ENCODE results near the gene EI24. TPM values are rescaled to one million over a fixed set of nuclear protein-coding genes. Genes with fewer than 3 reads are reported as not detected.

EI24 gene
- total and polyA plus RNA-seq, 9 of the 15 experiments (the other 6 are each of a cell fraction or from before 2014, with no cell fraction given), result 50.4 to 260 (median 168) TPM

GRCh38 chr11:125554038-125554437 is 15.2 kb upstream of the EI24 start (continued):
- TF ChIP-seq DACH1 (IDR thresholded peaks at IDR 0.05; ENCODE audit: partially characterized antibody) (no peak), BCLAF1 (IDR thresholded peaks at IDR 0.05; ENCODE audit: borderline replicate concordance in 1 of 2, control insufficient read depth in 1 of 2, low read depth in 2 of 2, low read length in 1 of 2) (no peak), POLR2AphosphoS2 (IDR thresholded peaks at IDR 0.05; ENCODE audit: low read length) (no peak), JUND (IDR thresholded peaks at IDR 0.05; ENCODE audit: borderline replicate concordance, low read depth, low read length) (0 out of 2 replicates have a peak, but pooled peaks have one; percentile 24), JUND (tag; IDR thresholded peaks at IDR 0.05; ENCODE audit: borderline replicate concordance, low read depth, low read length) (peak; percentile 65; the same call in 1 of the 3 replicates), ILF3 (IDR thresholded peaks at IDR 0.05; ENCODE audit: borderline replicate concordance) (no peak), ZNF507 (tag; conservative IDR thresholded peaks at IDR 0.05) (no peak), MITF (IDR thresholded peaks at IDR 0.05) (no peak), HLTF (IDR thresholded peaks at IDR 0.05) (no peak), ZBTB33 (CRISPR knock-in tag; IDR thresholded peaks at IDR 0.05) (0 out of 2 replicates have a peak, but pooled peaks have one; percentile 16), FOXO4 (CRISPR knock-in tag; IDR thresholded peaks at IDR 0.05) (no peak), ARNT (IDR thresholded peaks at IDR 0.05) (no peak), MBD2 (IDR thresholded peaks at IDR 0.05; ENCODE audit: borderline replicate concordance, low read depth) (no peak), ZNF445 (CRISPR knock-in tag; IDR thresholded peaks at IDR 0.05; ENCODE audit: low read depth) (no peak), ESRRA (IDR thresholded peaks at IDR 0.05; ENCODE audit: borderline replicate concordance, low read depth) (peak; percentile 73; the same call in 1 of the 2 replicates), ZFP30 (CRISPR knock-in tag; IDR thresholded peaks at IDR 0.05; ENCODE audit: borderline replicate concordance) (no peak), ZNF274 (IDR thresholded peaks at IDR 0.05; ENCODE audit: borderline replicate concordance, low read depth, low read length) (no peak), SMC3 (conservative IDR thresholded peaks at IDR 0.05; ENCODE audit: insufficient read depth, low read depth, low read length) (0 out of 2 replicates have a peak, but pooled peaks have one; percentile 26), ZNF79 (CRISPR knock-in tag; IDR thresholded peaks at IDR 0.05; ENCODE audit: low read depth) (no peak)
